COLO668 (cell line): ENCODE data around the gene ZNF260.
A peak's percentile ranks its signal among the peaks of the same experiment; 100 is the strongest.
"Not testable (repeated sequence)": the region's sequence is repeated elsewhere in the genome, so short reads cannot be mapped to it uniquely, and the experiment has no call there.

Experiments used
- DNase-seq: peaks from one replicate; lab custom pipeline; 2025; ENCODE audit not compliant: unreplicated experiment; lab: John Stamatoyannopoulos, UW

Gene ZNF260

DNA sequence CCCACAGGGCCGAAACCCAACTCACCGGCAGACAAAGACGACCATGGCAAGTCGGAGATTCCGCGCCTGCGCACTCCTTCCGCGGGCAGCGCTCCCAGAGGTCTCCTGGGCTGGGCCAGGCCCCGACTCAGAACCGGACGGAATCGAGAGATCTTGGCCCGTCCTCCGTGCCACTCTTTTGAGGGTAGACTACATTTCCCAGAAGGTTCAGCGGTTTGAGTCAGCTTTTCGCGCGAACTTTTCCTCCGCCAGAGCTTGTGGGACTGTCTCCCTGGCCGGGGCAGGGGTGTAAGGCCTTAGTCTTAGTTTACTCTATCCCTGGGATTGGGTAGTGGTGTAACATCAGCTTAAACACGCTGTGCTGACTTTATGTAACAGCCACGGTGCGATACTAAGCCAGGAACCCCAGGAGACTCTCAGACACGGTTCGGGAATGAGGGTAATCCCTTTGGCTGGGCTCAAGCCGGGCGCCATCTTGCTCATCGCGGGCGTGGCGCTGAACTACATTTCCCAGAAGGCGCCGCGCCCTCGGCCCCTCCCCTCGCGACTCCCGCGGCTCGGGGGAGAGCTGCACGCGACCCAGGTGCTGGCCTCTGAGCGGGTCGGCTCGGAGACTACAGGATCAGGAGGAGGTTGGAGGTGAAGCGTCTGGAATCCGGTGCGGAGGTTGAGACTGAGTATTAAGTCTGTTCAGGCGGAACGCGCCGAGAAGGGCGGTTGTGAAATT lies at the start of gene ZNF260:
ZNF260 (minus strand) TSS at position 78 of the 727 bp plus-strand sequence. CDS start 13,033 bp downstream, outside the sequence.
- DNase-seq: peak; percentile 94

DNA sequence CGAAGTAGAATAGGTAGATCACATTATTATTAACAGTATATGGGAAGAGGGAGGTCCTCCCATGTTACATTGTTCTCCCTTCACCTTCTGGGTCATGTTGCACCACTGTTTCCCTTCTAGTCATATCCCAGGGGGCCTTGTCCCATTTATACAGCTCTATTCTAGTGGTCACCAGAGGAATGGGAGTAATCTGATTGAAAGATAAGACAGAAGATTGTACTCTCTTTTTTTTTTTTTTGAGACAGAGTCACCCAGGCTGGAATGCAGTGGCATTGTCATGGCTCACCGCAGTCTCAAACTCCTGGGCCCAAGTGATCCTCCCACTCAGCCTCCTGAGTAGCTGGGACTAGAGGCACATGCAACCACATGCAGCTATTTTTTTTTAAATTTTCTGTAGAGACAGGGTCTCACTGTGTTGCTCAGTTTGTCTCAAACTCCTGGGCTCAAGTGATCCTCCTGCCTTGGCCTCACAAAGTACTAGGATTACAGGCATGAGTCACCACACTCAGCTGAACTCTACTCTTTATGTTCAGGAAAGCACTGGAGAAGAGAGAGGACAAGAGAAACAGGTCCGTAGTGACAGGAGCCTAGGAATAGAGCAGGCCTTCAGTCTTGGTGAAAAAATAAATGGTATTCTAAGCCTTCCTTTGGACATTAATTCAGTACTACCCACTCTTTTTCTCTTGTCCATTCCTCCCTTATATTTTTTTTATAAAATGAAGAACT lies 49.4 kb upstream of the ZNF260 start:
- DNase-seq: no peak

DNA sequence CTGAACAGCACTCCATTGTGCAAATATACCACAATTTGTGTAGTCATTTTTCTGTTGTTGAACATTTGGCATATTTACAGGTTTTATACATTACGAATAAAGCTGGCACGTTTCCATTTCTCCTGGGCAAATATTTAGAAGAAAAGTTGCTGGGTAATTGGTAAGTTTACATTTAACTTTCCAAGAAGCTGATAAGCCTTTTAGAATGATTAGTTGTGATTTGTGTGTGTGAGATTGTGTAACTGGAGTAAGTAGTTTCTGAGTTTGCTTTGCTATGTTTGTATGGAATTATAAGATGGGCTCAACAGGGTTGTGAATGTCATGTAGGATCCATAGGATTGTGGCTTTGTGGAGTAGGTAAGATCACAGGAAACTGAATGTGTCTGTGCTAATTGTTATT lies 46.7 kb upstream of the ZNF260 start:
- DNase-seq: no peak

DNA sequence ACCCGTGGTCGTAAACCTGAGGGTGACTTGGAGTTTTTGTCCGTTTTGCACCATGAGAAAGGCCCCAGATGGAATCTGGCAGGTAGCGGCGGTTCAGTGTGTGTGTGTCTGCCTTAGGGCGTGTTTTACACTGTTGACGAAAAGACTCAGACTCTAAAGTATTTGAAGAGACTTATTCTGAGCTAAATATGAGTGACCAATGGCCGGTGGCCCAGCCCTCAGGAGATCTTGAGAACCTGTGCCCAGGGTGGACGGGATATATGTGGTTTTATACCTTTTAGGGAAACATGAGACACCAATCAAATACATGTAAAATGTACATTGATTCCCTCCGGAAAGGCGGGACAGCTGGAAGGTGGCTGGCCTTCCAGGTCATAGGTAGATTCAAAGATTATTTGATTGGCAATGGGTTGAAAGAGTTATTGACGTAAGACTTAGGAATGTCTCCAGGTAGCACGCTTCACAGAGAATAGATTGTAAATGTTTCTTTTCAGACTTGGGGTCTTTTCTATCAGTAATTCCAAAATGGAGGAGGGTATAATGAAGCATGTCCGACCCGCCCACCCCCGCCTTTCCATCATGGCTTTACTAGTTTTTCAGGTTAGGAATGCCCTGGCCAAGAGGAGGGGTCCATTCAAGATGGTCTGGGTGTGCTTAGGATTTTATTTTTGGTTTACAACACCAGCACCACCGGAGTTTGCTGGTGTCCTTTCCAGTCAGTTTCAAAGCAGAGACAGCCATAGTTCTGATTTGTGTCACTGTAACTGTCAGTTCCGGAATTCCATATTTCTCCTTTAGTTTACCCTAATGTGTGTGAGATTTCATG lies 46.0 kb upstream of the ZNF260 start:
- no peak for DNase-seq

DNA sequence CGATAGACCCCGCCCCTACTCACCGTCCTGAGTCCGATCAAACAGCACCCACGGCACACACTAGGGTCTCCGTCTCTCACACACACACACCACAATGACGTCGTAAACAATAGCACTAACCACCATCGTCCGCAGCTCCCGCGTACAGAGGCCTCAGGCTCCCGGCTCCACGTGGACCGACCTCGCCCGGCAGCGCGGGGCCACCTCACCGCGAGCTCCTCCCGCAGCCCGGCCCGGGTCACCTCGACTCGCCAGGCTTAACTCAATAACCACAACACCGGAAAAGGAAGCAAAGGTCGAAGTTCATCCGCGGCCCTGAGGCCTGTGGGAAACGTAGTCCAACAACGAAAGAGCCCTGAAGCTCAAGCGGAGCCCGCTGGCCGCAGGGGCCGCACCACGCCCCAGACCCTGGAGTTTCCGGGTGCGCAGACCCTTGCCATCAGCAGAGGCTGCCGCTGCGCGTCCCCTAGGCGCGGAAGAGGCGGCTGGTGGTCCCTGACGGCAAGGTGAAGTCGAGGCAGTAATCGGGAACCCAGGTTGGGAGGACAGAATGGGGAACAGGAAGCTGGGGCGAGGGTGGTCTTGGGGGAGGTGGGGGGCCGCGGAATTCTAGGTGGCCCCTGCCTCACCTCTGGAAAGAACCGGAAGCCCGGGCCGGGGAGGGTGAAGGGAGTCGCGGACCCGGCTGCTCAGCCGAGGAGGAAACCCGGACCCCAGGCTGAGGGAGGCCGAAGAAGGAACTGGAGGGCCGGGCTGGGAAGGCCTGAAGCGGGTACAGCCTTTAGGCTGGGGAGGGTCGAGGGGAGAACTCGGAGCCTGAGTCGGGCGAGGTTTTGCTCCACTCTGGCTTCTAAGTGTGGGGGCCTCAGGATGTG lies 45.2 kb upstream of the ZNF260 start, which contains the start of gene ZNF529:
ZNF529 (minus strand) TSS at position 273 of the 875 bp plus-strand sequence. CDS start 946 bp downstream, outside the sequence.
- DNase-seq: peak; percentile 90

DNA sequence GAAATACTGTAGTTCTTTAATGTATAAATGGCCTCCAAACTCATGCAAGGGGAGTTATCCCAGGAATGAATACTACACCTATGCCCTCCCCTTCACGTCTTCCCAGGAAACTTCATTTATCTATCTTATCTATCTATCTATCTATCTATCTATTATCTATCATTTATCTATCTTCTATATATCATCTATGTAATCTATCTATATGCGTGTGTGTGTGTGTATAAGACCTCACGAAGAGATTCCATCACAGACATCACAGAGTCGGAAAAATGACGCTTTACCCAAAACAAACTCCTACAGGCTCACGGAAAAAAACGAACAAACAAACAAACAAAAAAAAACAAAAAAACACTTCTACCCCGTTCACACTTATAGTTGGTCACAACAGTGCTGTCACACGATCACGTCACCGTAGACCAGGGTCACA lies 44.5 kb upstream of the ZNF260 start:
- DNase-seq: no peak

DNA sequence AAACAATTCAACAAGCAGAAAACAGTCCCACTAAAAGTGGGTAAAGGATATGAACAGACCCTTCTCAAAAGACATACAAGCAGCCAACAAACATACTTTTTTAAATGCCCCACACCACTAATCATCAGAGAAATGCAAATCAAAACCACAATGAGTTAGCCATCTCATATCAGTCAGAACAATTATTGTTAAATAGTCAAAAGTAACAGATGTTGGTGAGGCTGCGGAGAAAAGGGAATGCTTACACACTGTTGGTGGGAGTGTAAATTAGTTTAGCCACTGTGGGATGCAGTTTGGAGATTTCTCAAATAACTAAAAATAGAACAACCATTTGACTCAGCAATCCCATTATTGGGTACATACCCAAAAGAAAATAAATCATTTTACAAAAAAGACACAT lies 36.3 kb upstream of the ZNF260 start:
- no peak for DNase-seq

DNA sequence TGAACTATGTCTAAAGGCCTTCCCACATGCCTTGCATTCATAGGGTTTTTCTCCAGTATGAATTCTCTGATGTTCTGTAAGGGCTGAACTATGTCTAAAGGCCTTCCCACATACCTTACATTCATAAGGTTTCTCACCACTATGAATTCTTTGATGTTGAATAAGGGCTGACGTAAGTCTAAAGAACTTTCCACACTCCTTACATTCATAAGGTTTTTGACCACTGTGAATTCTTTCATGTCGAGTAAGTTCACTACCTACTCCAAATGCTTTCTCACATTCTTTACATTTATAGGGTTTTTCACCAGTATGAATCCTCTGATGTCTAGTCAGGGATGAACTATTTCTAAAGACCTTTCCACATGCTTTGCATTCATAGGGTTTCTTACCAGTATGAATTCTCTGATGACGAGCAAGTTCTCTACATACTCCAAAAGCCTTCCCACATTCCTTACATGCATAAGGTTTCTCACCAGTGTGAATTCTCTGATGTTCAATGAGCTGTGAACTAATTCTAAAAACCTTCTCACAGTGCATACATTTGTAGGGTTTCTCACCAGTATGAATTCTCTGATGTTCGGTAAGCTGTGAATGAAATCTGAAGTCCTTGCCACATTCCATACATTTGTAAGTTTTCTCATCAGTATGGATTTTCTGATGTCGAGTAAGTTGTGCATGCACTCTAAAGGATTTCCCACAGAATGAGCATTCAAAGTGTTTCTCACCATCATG lies 19.1 kb upstream of the ZNF260 start:
- DNase-seq: no peak

DNA sequence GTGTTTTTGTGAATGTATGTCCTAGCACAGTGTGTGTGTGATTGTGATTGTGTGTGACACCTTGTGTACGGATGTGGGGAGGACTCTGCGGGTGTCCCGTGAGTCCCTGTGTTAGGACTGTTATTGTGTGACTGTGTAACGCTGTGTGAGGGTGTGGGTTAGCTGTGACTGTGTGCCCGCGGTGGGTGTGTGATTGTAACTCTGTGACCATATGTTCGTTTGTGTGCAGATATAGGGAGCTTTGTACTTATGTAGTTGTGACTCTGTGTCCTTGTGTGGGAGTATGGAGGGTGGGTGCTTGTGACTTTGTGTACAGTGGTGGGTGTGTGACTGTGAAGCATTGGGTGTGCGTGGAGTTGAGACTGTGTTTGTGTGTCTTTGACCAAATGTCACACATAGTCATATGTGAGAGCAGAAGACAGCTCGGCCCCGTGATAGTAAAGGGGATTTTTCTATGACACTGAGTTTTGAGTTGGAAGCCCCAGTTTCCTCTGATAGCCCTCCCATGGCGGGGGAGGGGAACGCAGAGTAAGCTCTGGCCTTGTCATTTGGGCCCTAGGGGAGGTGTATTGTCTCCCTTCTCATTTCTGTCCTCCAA lies 949 bp upstream of the ZNF260 start:
- peak; percentile 7 for DNase-seq

DNA sequence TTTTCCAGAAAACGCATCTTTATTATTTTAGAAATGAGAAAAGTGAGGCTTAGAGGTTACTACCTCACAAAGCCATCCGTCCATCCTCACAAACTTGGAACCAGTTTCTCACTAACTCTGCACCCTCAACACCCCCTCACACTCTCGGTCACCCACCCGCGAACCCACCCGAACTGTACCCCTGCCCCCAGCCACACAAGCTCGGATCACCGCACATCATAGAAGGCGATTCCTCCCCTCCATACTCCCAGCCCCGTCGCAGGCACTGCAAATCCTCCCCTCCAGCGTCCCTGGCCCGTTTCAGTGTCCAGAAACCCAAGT lies 238 bp downstream of the ZNF260 start:
- DNase-seq: no peak

DNA sequence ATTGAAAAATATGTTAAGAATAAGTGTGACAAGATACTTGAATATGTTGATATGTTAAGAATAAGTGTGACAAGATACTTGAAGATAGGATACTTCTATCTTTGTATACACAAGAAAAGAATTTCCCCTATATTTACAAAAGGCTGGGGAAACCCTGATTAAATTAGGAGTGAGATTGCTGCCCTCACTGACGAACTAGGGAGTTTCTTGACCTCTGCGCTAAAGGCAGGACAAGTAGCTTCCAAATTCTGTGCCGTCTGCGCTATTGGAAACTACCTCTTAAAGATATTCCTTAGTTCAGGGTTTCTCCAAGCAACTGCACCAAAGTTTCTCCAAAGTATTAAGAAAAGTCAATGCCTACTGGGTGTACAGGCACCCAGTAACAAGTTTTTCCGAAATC lies 730 bp downstream of the ZNF260 start:
- DNase-seq: no peak

DNA sequence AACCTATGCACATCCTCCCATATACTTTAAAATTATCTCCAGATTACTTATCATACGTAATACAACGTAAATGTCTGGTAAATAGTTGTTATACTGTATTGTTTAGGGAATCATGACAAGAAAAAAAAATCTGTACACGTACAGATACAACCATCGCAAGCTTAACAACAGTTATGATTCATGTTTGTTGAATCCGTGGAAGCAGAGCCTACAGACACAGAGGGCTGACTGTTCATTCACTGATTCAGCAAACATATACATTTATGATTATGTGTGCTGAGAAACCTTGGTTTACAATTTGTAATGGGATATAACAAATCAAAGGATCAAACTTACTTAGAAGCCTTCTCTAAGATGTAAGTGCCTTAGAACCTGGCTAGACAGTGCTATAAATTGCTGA lies 1.5 kb downstream of the ZNF260 start:
- DNase-seq: no peak

DNA sequence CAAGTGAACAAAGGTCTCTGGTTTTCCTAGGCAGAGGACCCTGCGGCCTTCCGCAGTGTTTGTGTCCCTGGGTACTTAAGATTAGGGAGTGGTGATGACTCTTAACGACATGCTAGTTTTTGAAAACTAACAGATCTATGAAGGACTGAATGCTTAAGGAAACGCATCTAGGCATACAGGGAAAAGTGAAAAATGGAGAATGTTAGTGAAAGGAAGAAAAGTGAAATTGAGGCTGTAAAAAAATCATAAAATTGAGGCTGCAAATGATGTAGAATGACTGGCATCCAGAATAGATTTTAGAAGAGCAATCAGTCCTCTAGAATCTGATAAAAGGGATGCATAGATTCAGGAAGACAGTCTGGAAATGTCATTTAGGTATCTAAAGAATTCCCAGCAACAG lies 3.5 kb downstream of the ZNF260 start:
- DNase-seq: no peak

DNA sequence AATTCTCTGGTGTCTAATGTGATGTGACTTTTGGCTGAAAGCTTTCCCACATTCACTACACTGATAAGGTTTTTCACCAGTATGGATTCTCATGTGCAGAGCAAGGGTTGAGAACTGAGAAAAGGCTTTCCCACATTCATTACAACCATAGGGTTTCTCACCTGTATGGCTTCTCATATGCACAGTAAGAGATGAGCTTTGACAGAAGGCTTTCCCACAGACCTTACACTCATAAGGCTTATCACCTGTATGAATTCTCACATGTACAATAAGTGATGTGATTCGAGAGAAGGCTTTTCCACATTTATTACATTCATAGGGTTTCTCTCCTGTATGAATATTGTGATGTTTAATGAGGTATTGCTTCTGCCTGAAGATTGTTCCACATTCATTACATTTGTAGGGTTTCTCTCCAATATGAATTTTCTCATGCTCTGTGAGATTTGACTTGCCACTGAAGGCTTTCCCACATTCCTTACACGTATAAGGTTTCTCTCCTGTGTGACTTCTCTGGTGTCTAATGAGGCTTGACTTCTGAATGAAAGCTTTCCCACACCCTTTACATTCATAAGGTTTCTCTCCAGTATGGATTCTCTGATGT lies 14.0 kb downstream of the ZNF260 start:
- no peak for DNase-seq

DNA sequence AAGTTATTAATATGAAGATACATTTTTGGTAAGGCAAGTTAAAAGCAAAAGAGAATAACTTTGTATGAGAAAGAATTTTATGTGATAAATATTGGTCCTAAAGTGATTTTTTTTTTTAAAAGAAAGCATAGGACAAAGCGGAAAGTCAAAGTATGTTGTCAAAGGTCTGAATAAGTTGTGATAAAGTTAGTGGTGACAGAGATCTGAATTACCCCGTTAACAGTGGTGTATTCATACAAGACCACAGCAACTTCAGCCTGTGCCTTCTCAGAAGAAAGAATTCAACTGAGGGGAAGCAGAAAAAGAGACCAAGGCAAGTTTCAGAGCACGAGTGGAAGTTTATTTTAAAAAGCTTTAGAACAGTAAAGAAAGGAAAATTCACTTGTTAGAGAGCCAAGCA lies 19.7 kb downstream of the ZNF260 start:
- DNase-seq: no peak

DNA sequence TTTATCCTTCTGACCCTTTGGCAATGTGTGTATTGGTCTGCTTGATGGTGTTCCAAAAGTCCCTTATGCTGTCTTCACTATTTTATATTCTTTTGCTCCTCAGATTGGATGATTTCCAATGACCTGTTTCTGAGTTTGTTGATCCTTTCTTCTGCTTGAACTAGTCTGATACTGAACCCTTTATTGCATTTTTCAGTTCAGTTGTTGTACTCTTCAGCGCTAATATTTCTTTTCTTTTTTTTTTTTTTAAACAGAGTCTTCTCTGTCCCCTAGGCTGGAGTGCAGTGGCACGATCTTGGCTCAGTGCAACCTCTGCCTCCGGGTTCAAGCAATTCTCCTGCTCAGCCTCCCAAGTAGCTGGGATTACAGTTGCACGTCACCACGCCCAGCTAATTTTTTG lies 26.1 kb downstream of the ZNF260 start:
- no peak for DNase-seq

DNA sequence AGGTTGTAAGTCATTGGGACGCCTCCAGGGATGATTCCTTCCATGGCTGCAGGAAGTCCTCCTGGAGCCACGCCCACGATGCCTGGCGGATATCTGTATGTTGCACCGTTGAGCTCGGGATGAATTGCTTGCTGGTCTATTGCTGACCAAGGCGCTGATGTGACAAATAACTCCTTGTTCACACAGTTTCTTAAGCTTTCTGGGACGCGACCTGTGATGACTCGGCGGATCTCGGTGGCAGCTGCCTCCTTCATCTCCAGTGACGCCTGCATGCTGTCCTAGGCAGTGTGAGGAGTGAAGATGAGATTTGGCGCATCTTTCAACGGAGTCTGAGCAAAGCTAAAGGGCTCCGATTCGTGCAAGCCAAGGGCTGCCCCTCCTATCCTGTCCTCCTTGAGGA lies 31.1 kb downstream of the ZNF260 start:
- no peak for DNase-seq

DNA sequence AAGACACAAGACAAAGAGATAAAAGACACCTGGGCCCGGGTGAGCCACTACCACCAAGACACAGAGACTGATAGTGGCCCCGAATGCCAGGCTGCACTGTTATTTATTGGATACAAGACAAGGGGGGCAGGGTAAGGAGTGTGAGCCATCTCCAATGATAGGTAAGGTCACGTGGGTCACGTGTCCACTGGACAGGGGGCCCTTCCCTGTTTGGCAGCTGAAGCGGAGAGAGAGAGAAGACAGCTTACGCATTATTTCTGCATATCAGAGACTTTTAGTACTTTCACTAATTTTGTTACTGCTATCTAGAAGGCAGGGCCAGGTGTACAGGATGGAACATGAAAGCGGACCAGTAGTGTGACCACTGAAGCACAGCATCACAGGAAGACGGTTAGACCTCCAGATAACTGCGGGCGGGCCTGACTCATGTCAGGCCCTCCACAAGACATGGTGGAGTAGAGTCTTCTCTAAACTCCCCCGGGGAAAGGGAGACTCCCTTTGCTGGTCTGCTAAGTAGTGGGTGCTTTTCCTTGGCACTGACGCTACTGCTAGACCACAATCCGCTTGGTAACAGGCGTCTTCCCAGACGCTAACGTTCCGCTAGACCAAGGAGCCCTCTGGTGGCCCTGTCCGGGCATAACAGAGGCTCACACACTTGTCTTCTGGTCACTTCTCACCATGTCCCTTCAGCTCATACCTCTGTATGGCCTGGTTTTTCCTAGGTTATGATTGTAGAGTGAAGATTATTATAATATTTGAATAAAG lies 35.2 kb downstream of the ZNF260 start:
- DNase-seq: peak; percentile 42

DNA sequence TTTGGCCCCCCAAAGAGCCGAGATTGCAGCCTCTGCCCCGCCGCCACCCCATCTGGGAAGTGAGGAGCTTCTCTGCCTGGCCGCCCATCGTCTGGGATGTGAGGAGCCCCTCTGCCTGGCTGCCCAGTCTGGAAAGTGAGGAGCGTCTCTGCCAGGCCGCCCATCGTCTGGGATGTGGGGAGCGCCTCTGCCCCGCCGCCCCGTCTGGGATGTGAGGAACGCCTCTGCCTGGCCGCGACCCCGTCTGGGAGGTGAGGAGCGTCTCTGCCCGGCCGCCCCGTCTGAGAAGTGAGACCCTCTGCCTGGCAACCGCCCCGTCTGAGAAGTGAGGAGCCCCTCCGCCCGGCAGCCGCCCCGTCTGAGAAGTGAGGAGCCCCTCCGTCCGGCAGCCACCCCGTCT lies 37.2 kb downstream of the ZNF260 start:
- not testable (repeated sequence) for DNase-seq
